ENCODE data around the gene NADK2.

Gene NADK2

GRCh38 chr5:36170832-36171424 is 70.8 kb downstream of the NADK2 start:
- no peak for DNase-seq (ENCODE audit: low spot score)
- in situ Hi-C loops (cut with MboI; ENCODE audit: low pct_unique_long_range_greater_than_20kb, low sequenced_read_pairs, unreplicated experiment), result no loop called here
- TF ChIP-seq CTCF (IDR thresholded peaks at IDR 0.05; ENCODE audit: extremely low read depth, insufficient read depth, missing control alignments), result no peak

GRCh38 chr5:36168737-36169136 is 73.0 kb downstream of the NADK2 start:
- TF ChIP-seq CTCF (IDR thresholded peaks at IDR 0.05; ENCODE audit: extremely low read depth, insufficient read depth, missing control alignments), result no peak
- in situ Hi-C loops (cut with MboI; ENCODE audit: low pct_unique_long_range_greater_than_20kb, low sequenced_read_pairs, unreplicated experiment), result no loop called here
- DNase-seq (ENCODE audit: low spot score), result no peak

- TF ChIP-seq CTCF (IDR thresholded peaks at IDR 0.05; ENCODE audit: extremely low read depth, insufficient read depth, missing control alignments), result no peak
- no peak for DNase-seq (ENCODE audit: low spot score)
- in situ Hi-C loops (cut with MboI; ENCODE audit: low pct_unique_long_range_greater_than_20kb, low sequenced_read_pairs, unreplicated experiment), result no loop called here
These were observed 77.3 kb downstream of the NADK2 start for GRCh38 chr5:36164461-36164860.

GRCh38 chr5:36162810-36163486 is 78.8 kb downstream of the NADK2 start:
- in situ Hi-C loops (cut with MboI; ENCODE audit: low pct_unique_long_range_greater_than_20kb, low sequenced_read_pairs, unreplicated experiment), result no loop called here
- DNase-seq (ENCODE audit: low spot score), result no peak
- TF ChIP-seq CTCF (IDR thresholded peaks at IDR 0.05; ENCODE audit: extremely low read depth, insufficient read depth, missing control alignments), result no peak

- in situ Hi-C loops (cut with MboI; ENCODE audit: low pct_unique_long_range_greater_than_20kb, low sequenced_read_pairs, unreplicated experiment), result no loop called here
- TF ChIP-seq CTCF (IDR thresholded peaks at IDR 0.05; ENCODE audit: extremely low read depth, insufficient read depth, missing control alignments), result no peak
- no peak for DNase-seq (ENCODE audit: low spot score)
These were observed 80.4 kb downstream of the NADK2 start for GRCh38 chr5:36161361-36161760.

GRCh38 chr5:36160617-36161016 is 81.1 kb downstream of the NADK2 start:
- DNase-seq (ENCODE audit: low spot score), result no peak
- no peak for TF ChIP-seq CTCF (IDR thresholded peaks at IDR 0.05; ENCODE audit: extremely low read depth, insufficient read depth, missing control alignments)
- in situ Hi-C loops (cut with MboI; ENCODE audit: low pct_unique_long_range_greater_than_20kb, low sequenced_read_pairs, unreplicated experiment), result no loop called here

Measured in GM13977 (cell line).